Heart left ventricle (tissue), 16 donors: ENCODE measurements around the gene ATAD5. TPM values are rescaled to one million over a fixed set of nuclear protein-coding genes. Genes with fewer than 3 reads are reported as not detected.

Source experiments
- ATAC-seq, 4 donors: fragments of 200-7000 bp; cut with Tn5 transposase; one replicate each; pipeline ENCODE4 v1.9.1; 2020 to 2022; ENCODE audit warnings: moderate library complexity in 4 of 4, mild to moderate bottlenecking in 3 of 4, moderate number of reproducible peaks in 1 of 4
- DNase-seq, 5 donors: peaks; one replicate each; pipeline ENCODE4 v3.0.0-alpha.2; 2020
- H3K27ac ChIP-seq, 12 donors: fragments of 200-600 bp; sonication (generic) in 4 of 12; one replicate each; pipeline versions ENCODE4 v1.5.0 to v1.8.0; 2016 to 2022; ENCODE audit warnings: mild to moderate bottlenecking in 2 of 12
- H3K27me3 ChIP-seq, 9 donors: fragments of 200-600 bp; sonication (generic) in 2 of 9; one replicate each; pipeline versions ENCODE4 v1.5.1 to v1.8.0; 2016 to 2022; ENCODE audit warnings: mild to moderate bottlenecking in 3 of 9
- H3K36me3 ChIP-seq, 9 donors: fragments of 200-600 bp; sonication (generic) in 2 of 9; one replicate each; pipeline versions ENCODE4 v1.5.0 to v1.8.0; 2018 to 2022; ENCODE audit warnings: mild to moderate bottlenecking in 2 of 9
- H3K4me1 ChIP-seq, 12 donors: fragments of 200-600 bp; sonication (generic) in 4 of 12; one replicate each; pipeline versions ENCODE4 v1.5.0 to v1.8.0; 2016 to 2022; ENCODE audit warnings: mild to moderate bottlenecking in 3 of 12
- H3K4me3 ChIP-seq, 12 donors: fragments of 200-600 bp; sonication (generic) in 4 of 12; one replicate each; pipeline versions ENCODE4 v1.5.0 to v1.8.0; 2017 to 2022; ENCODE audit warnings: mild to moderate bottlenecking in 9 of 12, moderate library complexity in 4 of 12
- H3K9me3 ChIP-seq, 12 donors: fragments of 200-600 bp; sonication (generic) in 4 of 12; one replicate each; pipeline versions ENCODE4 v1.5.0 to v1.8.0; 2016 to 2022; ENCODE audit warnings: mild to moderate bottlenecking in 1 of 12
- CTCF ChIP-seq, 12 donors: fragments of 200-600 bp; sonication (generic) in 4 of 12; IDR thresholded peaks; one replicate each; pipeline versions ENCODE4 v1.5.0 to v1.8.0; 2018 to 2022; ENCODE audit warnings: antibody characterized with exemption in 12 of 12, mild to moderate bottlenecking in 5 of 12
- POLR2A ChIP-seq, 2 donors: fragments of 450-650 bp; IDR thresholded peaks; one replicate each; pipeline ENCODE4 v1.6.1; 2017; ENCODE audit warnings: antibody characterized with exemption in 2 of 2, mild to moderate bottlenecking in 2 of 2, moderate library complexity in 2 of 2
- WGBS, 4 donors: extraction: QIAGEN DNeasy Blood & Tissue Kit in 2 of 4; methylation state at CpG; one replicate each; pipeline versions ENCODE4 v1.1.5 to v1.1.7; 2013 to 2018; 5-methylcytosine and 5-hydroxymethylcytosine counted together
- intact Hi-C, 10 donors: fragments of 100-400 bp; cut with DNase I; formaldehyde crosslinking; loops; one replicate each; pipeline versions ENCODE4 v1.11.1 to v1.14.2; 2022
- polyA plus RNA-seq, 2 donors: library from polyadenylated mRNA; stranded (reverse); fragments of 200-250 nt; gene quantifications; one replicate each; pipeline ENCODE4 v1.2.3, GENCODE V29; 2013
- total RNA-seq, 9 donors: library from RNA; depleted of rRNA in 2 of 9; stranded (reverse); fragments of >200 nt in 2 of 9; fragmentation: NEBNext Ultra II Directional in 3 of 9; extraction: Animal tissue kit (Norgen Biotek cat#: 25700) in 3 of 9; gene quantifications; one replicate each; pipeline versions ENCODE4 v1.1.0 to v1.2.4, GENCODE V29; 2016 to 2023
- donor health status: ischemic (EF 13 %, LVEDD 7.1; RV severe dilation, severe dysfunction).
- donor health status: healthy with polysubstance abuse.
- donor health status: DM: no; HTN: yes; CAD: no.
- donor health status: DM: no; HTN: no; CAD: no.
- donor health status: ischemic (EF 25% LVEDD 6.9; RV normal size, moderate dysfunction).
- donor health status: ischemic (EF 25% LVEDD 5.7; RV mildly dilated, moderate dysfunction).
- donor health status: healthy.
- donor health status: DM: yes; HTN: yes; CAD: no.
- donor health status: ischemic (EF 35%, LVEDD 5.7; RV mildly dilated, moderate dysfunction).
- donor health status: nonischemic (EF 11% LVEDD 7.7; RV severe dilation, severe dysfunction).
- donor health status: DM: yes; HTN: yes; CAD: no.
- donor health status: PGD.
- donor health status: ischemic (EF 29% LVEDD 5.4; RV normal size, mild dysfunction).
- donor health status: nonischemic (EF 23%, LVEDD 6.1; RV moderate dilation, normal function).

The ATAD5 gene
- total and polyA plus RNA-seq, 11 donors = 0.25 to 2.5 (median 0.40) TPM

- intact Hi-C loops = no loop called here
- peak overlapping the region in 7 of 12 donors; percentile 17 to 60 (median 43) for H3K27ac ChIP-seq
- peak overlapping the region in 11 of 12 donors; percentile 63 to 91 (median 69) for H3K4me3 ChIP-seq
- no peaks in the 10 kb centered on the region for H3K9me3 ChIP-seq
- TF ChIP-seq CTCF (IDR thresholded peaks at IDR 0.05) = no peak
- no peak for TF ChIP-seq POLR2A (IDR thresholded peaks at IDR 0.05)
- H3K36me3 ChIP-seq = no peaks in the 10 kb centered on the region
- no peaks in the 10 kb centered on the region for H3K27me3 ChIP-seq
- 25 to 30% (median 27%) methylated on average over 13 of the region's 13 CpGs for WGBS, 4 donors
- ATAC-seq (peak in 2 of 4 donors; percentile 32 to 44), DNase-seq (no peak)
- peaks cover 0 to 17% (median 12%) of the 10 kb centered on the region in 12 donors for H3K4me1 ChIP-seq
Observed at GRCh38 chr17:30831257-30831656, 509 bp upstream of the ATAD5 start.

- no peak for TF ChIP-seq CTCF (IDR thresholded peaks at IDR 0.05)
- no peak for TF ChIP-seq POLR2A (IDR thresholded peaks at IDR 0.05)
- H3K9me3 ChIP-seq = no peaks in the 10 kb centered on the region
- DNase-seq (no peak), ATAC-seq (no peak)
- intact Hi-C loops = no loop called here
- 3 to 4% (median 3%) methylated on average over 15 of the region's 15 CpGs for WGBS, 4 donors
- H3K36me3 ChIP-seq = peaks cover 0 to 4% (median 0%) of the 10 kb centered on the region in 9 donors
- peak overlapping the region; percentile 59 to 91 (median 68) for H3K4me3 ChIP-seq
- no peaks in the 10 kb centered on the region for H3K27me3 ChIP-seq
- H3K4me1 ChIP-seq = peaks cover 0 to 17% (median 12%) of the 10 kb centered on the region in 12 donors
- H3K27ac ChIP-seq = peak overlapping the region in 3 of 12 donors; percentile 17 to 60 (median 18)
Observed at GRCh38 chr17:30832438-30833124, 815 bp downstream of the ATAD5 start.

GRCh38 chr17:30838202-30838807, 6.5 kb downstream of the ATAD5 start:
- H3K4me3 ChIP-seq = no peak overlapping the region
- no peaks in the 10 kb centered on the region for H3K4me1 ChIP-seq
- intact Hi-C loops = no loop called here
- no peaks in the 10 kb centered on the region for H3K9me3 ChIP-seq
- WGBS, 4 donors = 91 to 96% (median 93%) methylated on average over 5 of the region's 5 CpGs
- no peaks in the 10 kb centered on the region for H3K27me3 ChIP-seq
- DNase-seq = no peak
- ATAC-seq = no peak
- no peak overlapping the region for H3K27ac ChIP-seq
- TF ChIP-seq POLR2A (IDR thresholded peaks at IDR 0.05) = no peak
- no peak for TF ChIP-seq CTCF (IDR thresholded peaks at IDR 0.05)
- peaks cover 0 to 8% (median 0%) of the 10 kb centered on the region in 9 donors for H3K36me3 ChIP-seq

- Histone ChIP-seq H3K9me3 (no peaks in the 10 kb centered on the region), H3K36me3 (peaks cover 0 to 8% (median 0%) of the 10 kb centered on the region in 9 donors), H3K27me3 (no peaks in the 10 kb centered on the region), H3K4me3 (peak overlapping the region in 2 of 12 donors; percentile 4 to 43), H3K4me1 (no peaks in the 10 kb centered on the region), H3K27ac (peak overlapping the region in 1 of 12 donors; percentile 84)
- no peak for TF ChIP-seq CTCF (IDR thresholded peaks at IDR 0.05)
- no peak for TF ChIP-seq POLR2A (IDR thresholded peaks at IDR 0.05)
- 95 to 97% (median 97%) methylated on average over 7 of the region's 7 CpGs for WGBS, 4 donors
- ATAC-seq (no peak), DNase-seq (no peak)
- intact Hi-C loops = no loop called here
Observed at GRCh38 chr17:30840771-30841170, 9.0 kb downstream of the ATAD5 start.
